Measurements from ENCODE around the gene PPRC1. TPM values are rescaled to one million over a fixed set of nuclear protein-coding genes. Genes with fewer than 3 reads are reported as not detected.

Gene PPRC1
- total and polyA plus RNA-seq, 8 donors: 11.7 to 31.2 (median 19.0) TPM

DNA sequence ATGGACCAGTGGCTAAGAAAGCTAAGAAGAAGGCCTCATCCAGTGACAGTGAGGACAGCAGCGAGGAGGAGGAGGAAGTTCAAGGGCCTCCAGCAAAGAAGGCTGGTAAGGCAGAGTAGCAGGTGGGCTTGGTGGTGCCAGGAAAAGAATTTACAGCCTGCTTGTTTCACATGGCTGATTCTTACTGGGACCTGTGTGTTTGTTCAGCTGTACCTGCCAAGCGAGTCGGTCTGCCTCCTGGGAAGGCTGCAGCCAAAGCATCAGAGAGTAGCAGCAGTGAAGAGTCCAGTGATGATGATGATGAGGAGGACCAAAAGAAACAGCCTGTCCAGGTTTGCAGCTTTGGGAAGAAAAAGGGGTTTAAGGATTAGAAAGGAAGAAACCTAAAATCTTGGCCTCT is 24.4 kb downstream of the PPRC1 start:
- Histone ChIP-seq H3K27ac (no peak overlapping the region), H3K4me3 (no peak overlapping the region), H3K36me3 (peaks cover 10 to 51% (median 39%) of the 10 kb centered on the region in 3 donors), H3K4me1 (peaks cover 0 to 12% (median 11%) of the 10 kb centered on the region in 3 donors), H3K27me3 (no peaks in the 10 kb centered on the region), H3K9me3 (no peaks in the 10 kb centered on the region)
- ATAC-seq: no peak
- TF ChIP-seq CTCF (IDR thresholded peaks at IDR 0.05): no peak
- DNase-seq: no peak
- intact Hi-C loops (cut with DNase I): no loop called here
- no peak for FAIRE-seq
- WGBS, 2 donors: 46 to 49% methylated on average over 3 of the region's 3 CpGs

- FAIRE-seq: no peak
- no peak for DNase-seq
- WGBS, 2 donors: 86 to 95% methylated on average over 5 of the region's 5 CpGs
- no peak overlapping the region for H3K4me3 ChIP-seq
- no peak for TF ChIP-seq CTCF (IDR thresholded peaks at IDR 0.05)
- intact Hi-C loops (cut with DNase I): no loop called here
- peaks cover 19 to 65% (median 46%) of the 10 kb centered on the region in 3 donors for H3K36me3 ChIP-seq
- no peaks in the 10 kb centered on the region for H3K9me3 ChIP-seq
- no peak for ATAC-seq
- H3K4me1 ChIP-seq: peaks cover 0 to under 1% (median 0%) of the 10 kb centered on the region in 3 donors
- H3K27me3 ChIP-seq: no peaks in the 10 kb centered on the region
- no peak overlapping the region for H3K27ac ChIP-seq
Observed at GRCh38 chr10:102159051-102159597, 26.3 kb downstream of the PPRC1 start.

DNA sequence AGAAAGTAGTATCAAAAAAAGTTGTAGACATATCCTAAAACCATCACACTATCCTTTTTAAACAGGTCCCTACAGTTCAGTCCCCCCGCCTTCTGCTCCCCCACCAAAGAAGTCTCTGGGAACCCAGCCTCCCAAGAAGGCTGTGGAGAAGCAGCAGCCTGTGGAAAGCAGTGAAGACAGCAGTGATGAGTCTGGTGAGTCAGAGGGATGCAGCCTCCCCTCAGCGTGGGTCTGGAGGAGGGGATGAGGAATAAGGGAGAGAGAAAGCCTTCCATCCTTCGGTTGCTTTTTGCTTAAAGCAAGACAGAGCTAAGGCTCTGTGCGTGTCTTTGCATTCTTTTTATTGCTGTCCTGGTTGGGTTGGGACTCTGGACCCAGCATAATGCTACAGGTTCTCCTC is 27.0 kb downstream of the PPRC1 start:
- no peaks in the 10 kb centered on the region for H3K27me3 ChIP-seq
- H3K4me1 ChIP-seq: no peaks in the 10 kb centered on the region
- WGBS, 2 donors: 93 to 98% methylated on average over 4 of the region's 4 CpGs
- no peak overlapping the region for H3K27ac ChIP-seq
- ATAC-seq: no peak
- intact Hi-C loops (cut with DNase I): no loop called here
- no peak for FAIRE-seq
- TF ChIP-seq CTCF (IDR thresholded peaks at IDR 0.05): no peak
- H3K9me3 ChIP-seq: no peaks in the 10 kb centered on the region
- H3K4me3 ChIP-seq: no peak overlapping the region
- peaks cover 19 to 65% (median 46%) of the 10 kb centered on the region in 3 donors for H3K36me3 ChIP-seq
- no peak for DNase-seq

DNA sequence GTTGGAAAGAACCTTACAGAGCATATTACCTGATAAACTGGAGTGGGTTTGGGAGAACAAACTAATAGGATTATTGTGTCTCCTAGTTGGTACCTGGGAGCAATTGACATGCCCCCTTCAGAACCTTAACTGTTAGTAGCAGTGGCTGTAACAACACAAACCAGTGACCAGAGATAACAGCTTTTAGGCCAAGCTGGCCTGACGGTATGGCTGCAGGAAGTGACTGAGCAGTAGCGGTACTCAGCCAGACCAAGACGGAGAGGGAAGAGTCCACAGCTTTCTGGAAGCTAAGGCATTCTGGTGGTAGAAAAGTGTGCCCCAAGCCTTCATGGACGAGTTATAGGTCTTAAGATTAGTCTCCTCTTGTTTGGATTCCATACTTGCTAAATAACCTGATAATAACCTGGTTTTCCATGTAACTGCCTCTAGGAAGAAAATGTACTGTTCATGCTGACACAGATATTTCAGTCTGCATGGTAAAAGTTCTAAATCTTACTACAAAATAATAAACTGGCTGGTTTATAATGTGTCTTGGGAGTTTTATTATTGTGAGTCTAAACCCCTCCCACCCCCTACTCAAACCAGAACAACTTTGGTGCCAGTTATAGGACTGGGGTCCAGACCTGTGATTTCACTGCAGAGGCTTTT is 30.6 kb downstream of the PPRC1 start:
- intact Hi-C loops (cut with DNase I): no loop called here
- H3K9me3 ChIP-seq: no peaks in the 10 kb centered on the region
- H3K4me1 ChIP-seq: no peaks in the 10 kb centered on the region
- H3K27ac ChIP-seq: no peak overlapping the region
- H3K36me3 ChIP-seq: peaks cover 19 to 52% (median 38%) of the 10 kb centered on the region in 3 donors
- H3K4me3 ChIP-seq: no peak overlapping the region
- DNase-seq (no peak), ATAC-seq (no peak), FAIRE-seq (no peak)
- no peaks in the 10 kb centered on the region for H3K27me3 ChIP-seq
- WGBS, 2 donors: 73 to 75% methylated on average over 4 of the region's 4 CpGs
- no peak for TF ChIP-seq CTCF (IDR thresholded peaks at IDR 0.05)

- no peaks in the 10 kb centered on the region for H3K27me3 ChIP-seq
- H3K4me3 ChIP-seq: no peak overlapping the region
- no peak for FAIRE-seq
- TF ChIP-seq CTCF (IDR thresholded peaks at IDR 0.05): no peak
- WGBS, 2 donors: 7 to 9% methylated on average over 1 of the region's 1 CpG
- ATAC-seq: no peak
- H3K9me3 ChIP-seq: no peaks in the 10 kb centered on the region
- H3K27ac ChIP-seq: no peak overlapping the region
- peaks cover under 1 to 8% (median 5%) of the 10 kb centered on the region in 3 donors for H3K36me3 ChIP-seq
- DNase-seq: no peak
- peaks cover 0 to 3% (median 0%) of the 10 kb centered on the region in 3 donors for H3K4me1 ChIP-seq
- intact Hi-C loops (cut with DNase I): no loop called here
Observed at GRCh38 chr10:102167861-102168260, 35.0 kb downstream of the PPRC1 start.

Measured in pancreas (tissue), 10 donors.